Measurements from ENCODE around the gene GNG7. TPM values are rescaled to one million over a fixed set of nuclear protein-coding genes. Genes with fewer than 3 reads are reported as not detected.

GNG7 gene
- total RNA-seq, 1 experiment from 2014 or later, result 1.1 TPM

DNA sequence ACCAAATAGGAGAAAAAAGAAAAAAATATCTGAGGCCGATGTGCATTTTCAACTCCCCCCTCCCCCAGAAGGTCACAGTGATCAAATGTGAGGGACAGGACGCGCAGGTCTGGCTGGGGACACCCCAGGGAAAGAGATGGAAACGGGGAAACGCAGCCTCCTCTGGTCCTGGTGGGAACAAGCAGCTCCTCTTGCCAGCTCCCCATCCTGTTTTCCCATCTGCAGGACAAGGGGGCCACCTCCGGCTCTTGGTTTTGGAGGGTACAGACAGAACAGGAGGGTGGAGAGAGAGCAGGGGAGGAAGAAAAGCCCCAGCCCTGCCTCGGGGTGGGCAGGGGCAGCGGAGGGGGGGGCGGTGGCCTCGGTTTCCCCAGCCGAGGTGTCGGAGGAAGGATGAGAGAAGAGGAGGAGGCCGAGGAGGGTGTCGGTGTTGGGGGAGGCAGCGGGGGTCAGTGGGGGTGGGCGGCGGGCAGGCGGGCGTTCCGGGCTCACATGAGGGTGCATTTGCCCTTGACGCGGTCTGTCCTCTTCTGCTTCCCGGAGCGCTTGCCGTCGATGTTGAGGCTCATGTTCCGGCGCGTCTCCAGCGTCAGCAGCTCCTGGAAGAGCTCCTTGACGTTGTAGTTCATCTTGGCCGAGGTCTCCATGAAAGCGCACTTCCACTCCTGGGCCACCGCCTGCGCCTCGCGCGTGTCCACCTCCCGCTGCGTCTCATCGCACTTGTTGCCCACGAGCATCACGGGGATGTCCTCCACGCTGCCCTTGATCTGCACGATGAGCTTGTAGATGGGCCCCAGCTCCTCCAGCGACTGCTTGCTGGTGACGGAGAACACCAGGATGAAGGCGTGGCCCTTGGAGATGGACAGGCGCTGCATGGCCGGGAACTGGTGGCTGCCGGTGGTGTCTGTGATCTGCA is 14.5 kb upstream of the GNG7 start:
- Histone ChIP-seq H3K4me1 (ENCODE audit: insufficient read depth, low read length) (no peaks in the 10 kb centered on the region), H3K4me3 (ENCODE audit: low read length) (no peak overlapping the region), H3K27me3 (ENCODE audit: low read length) (no peaks in the 10 kb centered on the region), H3K9me2 (replicated peaks; ENCODE audit: low read length) (no peaks in the 10 kb centered on the region), H3F3A (ENCODE audit: low read length, unreplicated experiment) (no peaks in the 10 kb centered on the region), H3K79me2 (ENCODE audit: low read length) (no peaks in the 10 kb centered on the region), H3K9me3 (ENCODE audit: low read length) (0 out of 2 replicates have a peak, but pooled peaks cover 7% of the 10 kb centered on the region), H2AFZ (ENCODE audit: low read length) (no peak overlapping the region), H4K20me1 (ENCODE audit: low read length) (no peaks in the 10 kb centered on the region), H3K9ac (ENCODE audit: low read length) (no peak overlapping the region), H3K4me2 (ENCODE audit: low read length) (no peak overlapping the region), H3K36me3 (ENCODE audit: low read depth, low read length) (no peaks in the 10 kb centered on the region), H3K27ac (ENCODE audit: low read length) (no peak overlapping the region)
- DNase-seq, result no peak
- POLR2A ChIA-PET (ENCODE audit: unreplicated experiment), result no interaction called here
- no peak for TF ChIP-seq EZH2 (IDR thresholded peaks at IDR 0.05; ENCODE audit: low read length, unreplicated experiment)
- TF ChIP-seq EZH2phosphoT487 (IDR thresholded peaks at IDR 0.05; ENCODE audit: borderline replicate concordance, low read length), result no peak
- no peak for TF ChIP-seq CTCF (conservative IDR thresholded peaks at IDR 0.05; ENCODE audit: low read depth, low read length)
- intact Hi-C loops (cut with micrococcal nuclease), result no loop called here
- no peak for ATAC-seq
- CTCF ChIA-PET, result no interaction called here
- no TSS peak for BruUV-seq (replicated peaks)

- no peaks in the 10 kb centered on the region; the same call in 1 of the 2 replicates for H3K4me1 ChIP-seq (ENCODE audit: insufficient read depth, low read length)
- DNase-seq (no peak), ATAC-seq (no peak)
- no peak overlapping the region for H3K4me3 ChIP-seq (ENCODE audit: low read length)
- H3F3A ChIP-seq (ENCODE audit: low read length, unreplicated experiment), result no peaks in the 10 kb centered on the region
- CTCF ChIA-PET, result no interaction called here
- no peaks in the 10 kb centered on the region for H3K27me3 ChIP-seq (ENCODE audit: low read length)
- no peaks in the 10 kb centered on the region for H3K36me3 ChIP-seq (ENCODE audit: low read depth, low read length)
- 0 out of 2 replicates have a peak, but pooled peaks cover 7% of the 10 kb centered on the region for H3K9me3 ChIP-seq (ENCODE audit: low read length)
- no peak overlapping the region for H3K27ac ChIP-seq (ENCODE audit: low read length)
- H3K9me2 ChIP-seq (replicated peaks; ENCODE audit: low read length), result no peaks in the 10 kb centered on the region
- H4K20me1 ChIP-seq (ENCODE audit: low read length), result no peaks in the 10 kb centered on the region
- no peak overlapping the region for H3K9ac ChIP-seq (ENCODE audit: low read length)
- BruUV-seq (replicated peaks), result no TSS peak
- no peaks in the 10 kb centered on the region for H3K79me2 ChIP-seq (ENCODE audit: low read length)
- no peak for TF ChIP-seq EZH2phosphoT487 (IDR thresholded peaks at IDR 0.05; ENCODE audit: borderline replicate concordance, low read length)
- no peak for TF ChIP-seq CTCF (conservative IDR thresholded peaks at IDR 0.05; ENCODE audit: low read depth, low read length)
- no peak for TF ChIP-seq EZH2 (IDR thresholded peaks at IDR 0.05; ENCODE audit: low read length, unreplicated experiment)
- no peak overlapping the region for H3K4me2 ChIP-seq (ENCODE audit: low read length)
- intact Hi-C loops (cut with micrococcal nuclease), result no loop called here
- POLR2A ChIA-PET (ENCODE audit: unreplicated experiment), result no interaction called here
- H2AFZ ChIP-seq (ENCODE audit: low read length), result no peak overlapping the region
Measured at GRCh38 chr19:2716275-2716650, 13.8 kb upstream of the GNG7 start.
